ENCODE data around the gene TANC2. TPM values are rescaled to one million over a fixed set of nuclear protein-coding genes. Genes with fewer than 3 reads are reported as not detected.

TANC2 gene
- 20.0 TPM for total RNA-seq
- 1 to 10 TPM in 3 of 4 donors, under 1 TPM in 1; 0.96 to 2.0 (median 1.2) TPM for polyA plus RNA-seq

- Histone ChIP-seq H3K36me3 (ENCODE audit: control insufficient read depth, insufficient read depth, low read length) (no peaks in the 10 kb centered on the region), H3K4me3 (ENCODE audit: low read depth, low read length) (peak within 1 kb of the TSS; percentile 80), H3K4me1 (ENCODE audit: control insufficient read depth, insufficient read depth, low read length, poor library complexity, severe bottlenecking) (peaks cover 22% of the 10 kb centered on the region), H3K27ac (ENCODE audit: insufficient read depth, low read length, poor library complexity, severe bottlenecking) (peak within 1 kb of the TSS; percentile 84), H3K9me3 (ENCODE audit: control insufficient read depth in 2 of 2, low read length in 2 of 2) (no peaks in the 10 kb centered on the region), H3K27me3 (ENCODE audit: control insufficient read depth, insufficient read depth, low read length) (peaks cover 13% of the 10 kb centered on the region)
- peak within 1 kb of the TSS; percentile 94 to 99 (median 95) for H3K27ac Mint-ChIP-seq
- peaks cover 0 to 2% (median 0%) of the 10 kb centered on the region in 7 donors for H3K9me3 Mint-ChIP-seq
- peaks cover 63% of the 10 kb centered on the region for H3K27me3 Mint-ChIP-seq
- peak; percentile 76 to 81 for ATAC-seq (ENCODE audit: low read depth in 2 of 2)
- H3K36me3 Mint-ChIP-seq = no peaks in the 10 kb centered on the region
- peak; percentile 71 to 87 (median 85) for DNase-seq
- H3K4me3 Mint-ChIP-seq = peak within 1 kb of the TSS; percentile 89 to 99 (median 94)
- peaks cover 10 to 41% (median 29%) of the 10 kb centered on the region in 4 donors for H3K4me1 Mint-ChIP-seq
Measured at GRCh38 chr17:62965686-62966425, at the start of gene TANC2. TANC2 (plus strand) TSS chr17:62966235; CDS start chr17:63009560, 43,325 bp downstream.

DNA sequence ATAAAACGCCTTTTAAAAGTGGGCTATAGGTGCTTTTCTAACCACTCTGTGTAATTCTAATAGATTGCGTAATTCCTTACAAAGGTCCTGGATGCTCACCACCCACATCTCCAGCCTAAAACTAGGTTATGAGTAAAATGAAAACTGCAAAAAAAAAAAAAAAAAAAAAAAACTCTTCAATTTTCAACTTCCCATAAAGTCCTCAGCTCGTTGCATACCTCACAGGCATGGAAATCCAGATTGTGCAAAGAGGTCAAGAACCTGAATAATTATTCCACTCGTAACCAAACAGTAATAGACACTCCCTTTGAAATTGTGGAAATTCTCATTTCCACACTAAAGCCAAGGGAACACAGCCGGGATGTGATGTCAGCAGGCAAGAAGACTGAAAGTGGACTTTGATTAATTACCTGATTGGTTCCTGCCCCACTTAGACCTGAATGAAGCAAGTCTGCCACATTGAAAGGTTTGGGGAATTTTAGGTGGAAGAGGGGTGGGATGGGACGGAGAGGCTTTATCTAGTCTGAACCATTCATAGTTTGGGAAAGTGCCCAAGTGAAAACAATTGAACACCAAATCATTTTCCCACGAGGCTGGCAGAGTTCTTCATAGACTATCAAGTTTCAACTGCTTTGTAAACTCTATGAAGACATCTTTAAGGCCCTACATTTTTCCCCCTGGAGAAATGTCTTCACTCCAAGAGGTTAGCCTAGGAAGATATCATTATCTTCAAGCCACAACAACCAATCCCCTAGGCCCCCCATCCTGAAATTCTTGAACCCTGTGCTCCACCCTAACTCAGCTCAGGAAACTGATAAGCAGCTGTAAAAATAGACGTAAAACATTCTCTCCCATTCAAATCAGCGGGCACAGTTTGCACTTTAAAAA, 49.1 kb upstream of the TANC2 start:
- H3K4me1 Mint-ChIP-seq = no peaks in the 10 kb centered on the region
- H3K36me3 ChIP-seq (ENCODE audit: control insufficient read depth, insufficient read depth, low read length) = no peaks in the 10 kb centered on the region
- H3K9me3 ChIP-seq (ENCODE audit: control insufficient read depth in 2 of 2, low read length in 2 of 2) = no peaks in the 10 kb centered on the region
- H3K27me3 ChIP-seq (ENCODE audit: control insufficient read depth, insufficient read depth, low read length) = no peaks in the 10 kb centered on the region
- DNase-seq = no peak
- no peak overlapping the region for H3K27ac Mint-ChIP-seq
- peaks cover 0 to 4% (median 0%) of the 10 kb centered on the region in 7 donors for H3K9me3 Mint-ChIP-seq
- H3K27ac ChIP-seq (ENCODE audit: insufficient read depth, low read length, poor library complexity, severe bottlenecking) = no peak overlapping the region
- H3K4me3 Mint-ChIP-seq = no peak overlapping the region
- H3K4me3 ChIP-seq (ENCODE audit: low read depth, low read length) = no peak overlapping the region
- H3K27me3 Mint-ChIP-seq = peaks cover 37% of the 10 kb centered on the region
- ATAC-seq (ENCODE audit: low read depth in 2 of 2) = no peak
- no peaks in the 10 kb centered on the region for H3K36me3 Mint-ChIP-seq
- H3K4me1 ChIP-seq (ENCODE audit: control insufficient read depth, insufficient read depth, low read length, poor library complexity, severe bottlenecking) = no peaks in the 10 kb centered on the region

DNA sequence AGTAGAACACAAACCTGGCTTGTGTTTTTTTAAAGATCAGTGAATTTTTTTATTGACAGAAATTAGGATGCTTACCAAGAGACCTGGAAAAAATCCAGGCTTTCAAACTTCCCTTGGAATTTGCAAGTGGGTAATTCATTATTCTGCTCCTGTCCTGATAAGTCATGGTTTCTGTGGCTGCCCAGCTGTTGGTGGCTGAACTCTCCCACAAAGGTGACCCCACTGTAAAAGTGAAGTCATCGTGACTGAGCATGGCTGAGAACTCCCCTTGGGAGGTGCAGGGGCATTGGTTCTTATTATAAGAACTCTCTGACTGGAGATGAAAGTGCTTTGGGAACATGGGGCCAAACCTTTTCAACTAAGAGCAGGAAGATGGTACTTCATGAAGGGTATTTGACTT, 46.6 kb upstream of the TANC2 start:
- H3K36me3 ChIP-seq (ENCODE audit: control insufficient read depth, insufficient read depth, low read length) = no peaks in the 10 kb centered on the region
- H3K9me3 Mint-ChIP-seq = no peaks in the 10 kb centered on the region
- no peaks in the 10 kb centered on the region for H3K9me3 ChIP-seq (ENCODE audit: control insufficient read depth in 2 of 2, low read length in 2 of 2)
- no peak overlapping the region for H3K27ac ChIP-seq (ENCODE audit: insufficient read depth, low read length, poor library complexity, severe bottlenecking)
- ATAC-seq (ENCODE audit: low read depth in 2 of 2) (no peak), DNase-seq (no peak)
- H3K27me3 ChIP-seq (ENCODE audit: control insufficient read depth, insufficient read depth, low read length) = no peaks in the 10 kb centered on the region
- H3K4me3 Mint-ChIP-seq = no peak overlapping the region
- H3K36me3 Mint-ChIP-seq = no peaks in the 10 kb centered on the region
- no peaks in the 10 kb centered on the region for H3K4me1 Mint-ChIP-seq
- H3K4me1 ChIP-seq (ENCODE audit: control insufficient read depth, insufficient read depth, low read length, poor library complexity, severe bottlenecking) = no peaks in the 10 kb centered on the region
- H3K27me3 Mint-ChIP-seq = peaks cover 22% of the 10 kb centered on the region
- no peak overlapping the region for H3K27ac Mint-ChIP-seq
- H3K4me3 ChIP-seq (ENCODE audit: low read depth, low read length) = no peak overlapping the region

GRCh38 chr17:62920300-62920699, 45.7 kb upstream of the TANC2 start:
- Mint-ChIP-seq H3K27me3 (peaks cover 22% of the 10 kb centered on the region), H3K4me3 (no peak overlapping the region), H3K27ac (no peak overlapping the region), H3K9me3 (no peaks in the 10 kb centered on the region), H3K4me1 (no peaks in the 10 kb centered on the region), H3K36me3 (no peaks in the 10 kb centered on the region)
- no peaks in the 10 kb centered on the region for H3K4me1 ChIP-seq (ENCODE audit: control insufficient read depth, insufficient read depth, low read length, poor library complexity, severe bottlenecking)
- H3K4me3 ChIP-seq (ENCODE audit: low read depth, low read length) = no peak overlapping the region
- no peak for DNase-seq
- ATAC-seq (ENCODE audit: low read depth in 2 of 2) = no peak
- no peaks in the 10 kb centered on the region for H3K36me3 ChIP-seq (ENCODE audit: control insufficient read depth, insufficient read depth, low read length)
- H3K9me3 ChIP-seq (ENCODE audit: control insufficient read depth in 2 of 2, low read length in 2 of 2) = no peaks in the 10 kb centered on the region
- no peak overlapping the region for H3K27ac ChIP-seq (ENCODE audit: insufficient read depth, low read length, poor library complexity, severe bottlenecking)
- no peaks in the 10 kb centered on the region for H3K27me3 ChIP-seq (ENCODE audit: control insufficient read depth, insufficient read depth, low read length)

DNA sequence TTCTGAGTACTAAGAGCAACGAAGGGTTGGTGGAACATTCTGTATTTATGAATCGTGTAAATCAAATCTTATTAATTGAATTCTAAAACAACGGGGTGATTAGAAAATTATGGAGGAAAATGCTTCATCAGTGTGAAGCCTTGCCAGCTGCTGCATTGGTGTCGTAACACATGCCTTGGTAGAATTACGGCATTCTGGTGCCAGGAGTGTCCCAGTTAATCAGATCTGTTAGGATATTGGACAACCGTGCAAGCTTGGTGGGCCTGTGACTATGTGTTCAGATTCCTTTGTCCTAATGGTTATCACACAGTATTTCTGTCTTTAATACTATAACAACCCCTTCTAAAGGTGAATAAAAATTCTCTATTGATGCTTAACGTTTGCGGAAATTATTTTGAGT, 44.2 kb upstream of the TANC2 start:
- Mint-ChIP-seq H3K27ac (no peak overlapping the region), H3K4me3 (no peak overlapping the region), H3K27me3 (peaks cover 25% of the 10 kb centered on the region), H3K4me1 (no peaks in the 10 kb centered on the region), H3K36me3 (no peaks in the 10 kb centered on the region), H3K9me3 (no peaks in the 10 kb centered on the region)
- DNase-seq (no peak), ATAC-seq (ENCODE audit: low read depth in 2 of 2) (no peak)
- Histone ChIP-seq H3K36me3 (ENCODE audit: control insufficient read depth, insufficient read depth, low read length) (no peaks in the 10 kb centered on the region), H3K27ac (ENCODE audit: insufficient read depth, low read length, poor library complexity, severe bottlenecking) (no peak overlapping the region), H3K27me3 (ENCODE audit: control insufficient read depth, insufficient read depth, low read length) (peaks cover 3% of the 10 kb centered on the region), H3K9me3 (ENCODE audit: control insufficient read depth in 2 of 2, low read length in 2 of 2) (no peaks in the 10 kb centered on the region), H3K4me1 (ENCODE audit: control insufficient read depth, insufficient read depth, low read length, poor library complexity, severe bottlenecking) (no peaks in the 10 kb centered on the region), H3K4me3 (ENCODE audit: low read depth, low read length) (no peak overlapping the region)

DNA sequence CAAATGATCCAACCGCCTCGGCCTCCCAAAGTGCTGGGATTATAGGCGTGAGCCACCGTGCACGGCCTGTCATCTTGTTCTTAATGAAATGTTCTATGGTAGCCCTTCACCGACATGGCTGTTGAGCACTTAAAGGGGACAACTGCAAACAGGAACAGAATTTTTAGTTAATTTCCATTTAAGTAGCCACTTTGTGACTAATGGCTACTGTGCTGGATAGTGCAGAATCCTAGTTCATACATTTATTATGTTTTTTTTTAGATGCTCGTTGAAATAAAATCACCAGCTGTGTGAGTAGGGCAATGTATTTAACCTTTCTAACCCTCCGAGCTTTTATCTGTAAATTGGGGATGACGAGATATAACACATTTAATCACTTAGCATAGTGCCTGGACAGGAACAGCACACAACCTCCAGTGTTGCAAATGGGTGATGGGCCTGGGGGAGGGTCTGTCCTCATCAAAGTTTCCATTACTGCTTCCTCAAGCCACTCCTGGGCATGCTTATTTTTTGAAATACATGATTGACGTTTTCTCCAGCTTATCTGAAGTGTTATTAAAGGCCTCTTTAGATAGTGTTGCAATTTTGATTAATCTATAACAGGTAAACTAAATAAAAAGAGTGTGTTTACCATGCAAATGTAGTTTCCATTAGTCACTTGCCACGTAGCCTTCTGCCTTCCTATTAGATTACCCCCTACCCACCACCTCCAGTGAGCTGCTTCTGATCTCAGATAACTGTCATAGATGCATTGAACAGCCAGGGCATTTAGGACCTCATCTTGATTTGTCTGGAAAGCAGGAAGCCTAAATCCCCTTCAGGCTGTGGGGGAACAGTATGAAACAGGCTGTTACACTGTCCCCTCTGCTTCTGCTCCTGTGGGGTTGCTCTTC, 42.5 kb upstream of the TANC2 start:
- H3K36me3 Mint-ChIP-seq = no peaks in the 10 kb centered on the region
- H3K4me3 Mint-ChIP-seq = no peak overlapping the region
- no peaks in the 10 kb centered on the region for H3K4me1 ChIP-seq (ENCODE audit: control insufficient read depth, insufficient read depth, low read length, poor library complexity, severe bottlenecking)
- H3K27ac Mint-ChIP-seq = no peak overlapping the region
- no peak overlapping the region for H3K27ac ChIP-seq (ENCODE audit: insufficient read depth, low read length, poor library complexity, severe bottlenecking)
- H3K36me3 ChIP-seq (ENCODE audit: control insufficient read depth, insufficient read depth, low read length) = no peaks in the 10 kb centered on the region
- no peak overlapping the region for H3K4me3 ChIP-seq (ENCODE audit: low read depth, low read length)
- no peak for ATAC-seq (ENCODE audit: low read depth in 2 of 2)
- peaks cover 21% of the 10 kb centered on the region for H3K27me3 Mint-ChIP-seq
- H3K9me3 Mint-ChIP-seq = no peaks in the 10 kb centered on the region
- H3K4me1 Mint-ChIP-seq = no peaks in the 10 kb centered on the region
- no peak for DNase-seq
- H3K9me3 ChIP-seq (ENCODE audit: control insufficient read depth in 2 of 2, low read length in 2 of 2) = no peaks in the 10 kb centered on the region
- peaks cover 3% of the 10 kb centered on the region for H3K27me3 ChIP-seq (ENCODE audit: control insufficient read depth, insufficient read depth, low read length)

DNA sequence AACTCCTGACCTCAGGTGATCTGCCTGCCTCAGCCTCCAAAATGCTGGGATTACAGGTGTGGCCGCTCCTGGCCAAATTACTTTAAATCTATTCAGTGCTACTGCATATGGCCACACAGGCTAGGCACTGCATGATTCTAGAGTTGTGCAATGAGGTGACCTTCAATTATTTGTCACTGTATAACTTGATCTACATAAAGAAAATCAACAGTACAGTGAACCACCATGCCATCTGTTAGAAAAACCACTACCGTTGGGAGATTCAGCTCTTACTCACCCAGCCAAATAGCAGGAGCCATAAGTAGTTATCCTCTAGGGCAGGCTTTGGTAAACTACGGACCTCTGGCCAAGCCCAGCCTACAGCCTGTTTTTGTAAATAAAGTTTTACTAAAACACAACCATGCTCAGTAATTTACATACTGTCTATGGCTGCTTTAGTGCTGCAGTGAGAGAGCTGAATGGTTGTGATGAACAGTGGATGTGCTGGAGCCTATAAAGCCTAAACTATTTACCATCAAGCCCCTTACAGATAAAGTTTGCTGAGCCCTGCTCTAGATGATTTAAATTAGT, 40.7 kb upstream of the TANC2 start:
- Histone ChIP-seq H3K27me3 (ENCODE audit: control insufficient read depth, insufficient read depth, low read length) (peaks cover 3% of the 10 kb centered on the region), H3K4me3 (ENCODE audit: low read depth, low read length) (no peak overlapping the region), H3K9me3 (ENCODE audit: control insufficient read depth in 2 of 2, low read length in 2 of 2) (no peaks in the 10 kb centered on the region), H3K4me1 (ENCODE audit: control insufficient read depth, insufficient read depth, low read length, poor library complexity, severe bottlenecking) (no peaks in the 10 kb centered on the region), H3K27ac (ENCODE audit: insufficient read depth, low read length, poor library complexity, severe bottlenecking) (no peak overlapping the region), H3K36me3 (ENCODE audit: control insufficient read depth, insufficient read depth, low read length) (no peaks in the 10 kb centered on the region)
- DNase-seq (no peak), ATAC-seq (ENCODE audit: low read depth in 2 of 2) (no peak)
- Mint-ChIP-seq H3K36me3 (no peaks in the 10 kb centered on the region), H3K4me3 (no peak overlapping the region), H3K27ac (no peak overlapping the region), H3K27me3 (peaks cover 18% of the 10 kb centered on the region), H3K4me1 (no peaks in the 10 kb centered on the region), H3K9me3 (no peaks in the 10 kb centered on the region)
